GM18519 (cell line): ENCODE data around the gene PCDHB6.
"Not testable (repeated sequence)": the region's sequence is repeated elsewhere in the genome, so short reads cannot be mapped to it uniquely, and the experiment has no call there.

Experiments
- ATAC-seq: cut with Tn5 transposase; IDR thresholded peaks from one replicate; pipeline ENCODE4 v1.9.1; 2021; ENCODE audit warnings: mild to moderate bottlenecking, moderate library complexity; ENCODE audit not compliant: unreplicated experiment, low FRiP score

PCDHB6 gene

DNA sequence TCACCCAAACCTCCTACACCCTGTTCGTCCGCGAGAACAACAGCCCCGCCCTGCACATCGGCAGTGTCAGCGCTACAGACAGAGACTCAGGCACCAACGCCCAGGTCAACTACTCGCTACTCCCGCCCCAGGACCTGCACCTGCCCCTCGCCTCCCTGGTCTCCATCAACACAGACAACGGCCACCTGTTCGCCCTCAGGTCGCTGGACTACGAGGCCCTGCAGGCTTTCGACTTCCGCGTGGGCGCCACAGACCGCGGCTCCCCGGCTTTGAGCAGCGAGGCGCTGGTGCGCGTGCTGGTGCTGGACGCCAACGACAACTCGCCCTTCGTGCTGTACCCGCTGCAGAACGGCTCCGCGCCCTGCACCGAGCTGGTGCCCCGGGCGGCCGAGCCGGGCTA lies 51.3 kb downstream of the PCDHB6 start:
- ATAC-seq: not testable (repeated sequence)

DNA sequence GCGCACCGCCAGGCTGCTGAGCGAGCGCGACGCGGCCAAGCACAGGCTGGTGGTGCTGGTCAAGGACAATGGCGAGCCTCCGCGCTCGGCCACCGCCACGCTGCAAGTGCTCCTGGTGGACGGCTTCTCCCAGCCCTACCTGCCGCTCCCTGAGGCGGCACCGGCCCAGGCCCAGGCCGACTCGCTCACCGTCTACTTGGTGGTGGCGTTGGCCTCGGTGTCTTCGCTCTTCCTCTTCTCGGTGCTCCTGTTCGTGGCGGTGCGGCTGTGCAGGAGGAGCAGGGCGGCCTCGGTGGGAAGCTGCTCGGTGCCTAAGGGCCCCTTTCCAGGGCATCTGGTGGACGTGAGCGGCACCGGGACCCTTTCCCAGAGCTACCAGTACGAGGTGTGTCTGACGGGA lies 51.8 kb downstream of the PCDHB6 start:
- ATAC-seq: not testable (repeated sequence)
